LNCaP clone FGC (cell line): Measurements from ENCODE around the gene FOXP1.

Experiments used
- DNase-seq: peaks from one replicate; pipeline ENCODE4 v3.0.0-alpha.2; 2011; ENCODE audit warnings: low read depth
- H3K4me3 ChIP-seq: 2 replicates; pipeline ENCODE4 v1.5.1; 2011; ENCODE audit warnings: mild to moderate bottlenecking, low read depth, low read length, control low read depth
- TF ChIP-seq, protein P1 (sequence below): IDR thresholded peaks from 2 replicates; pipeline ENCODE4 v1.5.1; 2012; ENCODE audit warnings: mild to moderate bottlenecking; ENCODE audit not compliant: control insufficient read depth, insufficient read depth; ENCODE audit errors: extremely low read depth

FOXP1 gene

DNA sequence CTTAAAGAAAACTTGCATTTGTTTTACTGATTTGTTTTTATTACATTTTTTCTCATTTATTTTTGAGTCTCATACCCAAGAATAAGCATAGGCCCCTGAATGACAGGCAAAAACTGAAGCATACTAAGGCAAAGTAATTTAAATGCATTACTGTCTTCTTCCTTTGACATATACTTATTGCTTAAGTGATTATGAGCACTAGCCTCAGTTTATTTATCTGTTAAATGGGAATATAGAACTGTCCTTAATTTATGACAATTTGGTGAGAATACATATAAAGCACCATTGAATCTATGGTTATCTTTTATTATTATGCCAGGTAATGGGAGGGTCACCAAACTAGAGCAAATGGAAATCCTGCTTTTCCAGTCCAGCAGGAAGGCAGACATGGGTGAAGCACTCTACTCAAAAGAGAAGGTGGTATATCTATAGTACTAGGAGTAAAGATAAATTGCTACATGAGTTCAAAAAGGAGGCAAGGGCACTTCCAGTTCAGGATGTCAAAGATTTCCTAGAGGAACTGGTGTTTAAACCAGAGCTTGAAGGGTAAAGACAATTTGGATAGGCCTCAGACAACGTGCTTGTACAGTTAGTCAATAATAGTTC is 435.0 kb downstream of the FOXP1 start:
- TF ChIP-seq, protein P1, sequence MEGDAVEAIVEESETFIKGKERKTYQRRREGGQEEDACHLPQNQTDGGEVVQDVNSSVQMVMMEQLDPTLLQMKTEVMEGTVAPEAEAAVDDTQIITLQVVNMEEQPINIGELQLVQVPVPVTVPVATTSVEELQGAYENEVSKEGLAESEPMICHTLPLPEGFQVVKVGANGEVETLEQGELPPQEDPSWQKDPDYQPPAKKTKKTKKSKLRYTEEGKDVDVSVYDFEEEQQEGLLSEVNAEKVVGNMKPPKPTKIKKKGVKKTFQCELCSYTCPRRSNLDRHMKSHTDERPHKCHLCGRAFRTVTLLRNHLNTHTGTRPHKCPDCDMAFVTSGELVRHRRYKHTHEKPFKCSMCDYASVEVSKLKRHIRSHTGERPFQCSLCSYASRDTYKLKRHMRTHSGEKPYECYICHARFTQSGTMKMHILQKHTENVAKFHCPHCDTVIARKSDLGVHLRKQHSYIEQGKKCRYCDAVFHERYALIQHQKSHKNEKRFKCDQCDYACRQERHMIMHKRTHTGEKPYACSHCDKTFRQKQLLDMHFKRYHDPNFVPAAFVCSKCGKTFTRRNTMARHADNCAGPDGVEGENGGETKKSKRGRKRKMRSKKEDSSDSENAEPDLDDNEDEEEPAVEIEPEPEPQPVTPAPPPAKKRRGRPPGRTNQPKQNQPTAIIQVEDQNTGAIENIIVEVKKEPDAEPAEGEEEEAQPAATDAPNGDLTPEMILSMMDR = no peak
- no peak for DNase-seq

DNA sequence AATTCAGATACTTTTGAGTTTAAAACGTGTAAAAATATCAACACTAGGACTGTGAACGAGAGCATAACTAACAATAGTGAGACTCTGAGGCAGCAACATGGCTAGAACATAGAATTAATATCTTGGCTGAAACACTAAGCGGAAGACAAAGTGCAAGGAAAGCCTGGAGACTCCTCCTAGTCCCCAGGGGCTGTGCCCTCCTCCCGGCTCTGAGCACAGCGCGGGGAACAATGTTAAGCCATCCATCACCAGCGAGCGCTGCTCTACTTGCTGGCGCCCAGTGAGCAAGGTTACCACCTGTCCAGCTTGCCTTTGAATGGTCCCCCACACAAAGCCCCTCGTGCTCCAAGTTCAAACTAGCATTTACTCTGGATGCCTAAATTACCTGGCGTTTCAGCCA is 436.9 kb downstream of the FOXP1 start:
- DNase-seq = no peak
- H3K4me3 ChIP-seq = no peak overlapping the region
- TF ChIP-seq, protein P1 = no peak

More for the DNA sequence above, 435.0 kb downstream of the FOXP1 start:
- no peak overlapping the region for H3K4me3 ChIP-seq

DNA sequence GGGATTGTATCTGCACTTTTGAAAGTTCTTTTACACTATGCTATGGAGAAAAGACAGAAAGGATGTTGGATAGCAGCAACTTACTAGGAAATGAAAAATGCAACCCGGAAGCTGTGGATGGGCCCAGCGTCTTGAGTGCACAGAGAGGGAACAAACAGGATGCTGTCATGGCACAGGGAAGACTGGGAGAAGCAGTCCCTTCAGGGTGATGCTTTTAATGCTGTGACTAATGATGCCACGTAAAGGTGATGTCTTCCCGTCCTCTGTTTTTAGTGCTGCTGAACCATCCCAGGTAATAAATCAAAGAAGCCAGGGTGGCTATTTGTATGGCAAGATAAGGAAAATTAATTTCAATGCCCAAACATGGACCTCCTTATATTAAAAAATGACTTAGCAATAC is 437.6 kb downstream of the FOXP1 start:
- no peak overlapping the region for H3K4me3 ChIP-seq
- DNase-seq = no peak
- TF ChIP-seq, protein P1 = no peak

DNA sequence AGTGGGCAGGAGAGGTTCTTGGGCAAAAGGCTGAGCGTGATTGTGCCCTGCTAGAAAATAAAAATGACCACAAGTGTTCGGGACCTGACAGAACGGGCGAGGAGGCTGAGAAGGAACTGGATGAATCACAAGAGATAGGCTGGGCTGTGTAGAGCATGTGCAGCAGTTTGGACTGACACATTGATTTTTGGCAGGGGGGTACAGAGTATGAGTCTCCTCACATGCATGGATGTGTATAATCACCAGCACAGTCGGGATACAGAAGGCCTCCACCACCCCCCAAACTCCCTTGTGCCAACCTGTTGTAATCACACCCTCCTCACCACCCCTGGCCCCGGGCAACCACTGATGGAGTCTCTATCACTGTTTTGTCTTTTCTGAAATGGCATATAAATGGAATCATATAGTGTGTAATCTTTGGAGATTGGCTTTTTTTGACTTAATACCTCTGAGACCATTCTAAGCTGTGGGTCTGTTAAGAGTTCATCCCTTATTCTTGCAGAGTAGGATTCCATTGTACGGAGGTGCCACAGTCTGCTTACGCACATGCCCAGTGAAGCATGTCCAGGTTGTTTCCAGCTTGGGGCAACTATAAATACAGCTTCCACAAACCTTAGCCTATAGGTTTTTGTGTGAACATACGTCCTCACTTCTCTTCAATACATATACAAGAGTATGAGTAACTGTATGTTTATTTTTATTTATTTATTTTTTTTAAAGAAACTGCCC is 438.8 kb downstream of the FOXP1 start:
- H3K4me3 ChIP-seq = no peak overlapping the region
- no peak for DNase-seq
- TF ChIP-seq, protein P1 = no peak

DNA sequence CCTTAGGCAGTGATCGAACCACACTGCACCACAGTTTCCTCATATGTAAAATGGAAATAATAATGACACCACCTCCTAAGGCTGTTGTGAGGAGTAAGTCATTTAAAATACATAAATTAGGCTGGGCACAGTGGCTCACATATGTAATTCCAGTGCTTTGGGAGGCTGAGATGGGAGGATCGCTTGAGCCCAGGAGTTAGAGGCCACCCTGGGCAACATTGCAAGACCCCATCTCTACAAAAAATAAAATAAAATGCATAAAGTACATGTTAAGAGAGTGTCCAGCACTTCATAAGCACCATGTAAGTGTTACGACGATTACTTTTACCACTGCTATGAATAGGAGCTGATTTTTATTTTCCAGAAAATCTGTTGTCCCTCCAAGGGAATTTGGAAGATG is 440.0 kb downstream of the FOXP1 start:
- no peak overlapping the region for H3K4me3 ChIP-seq
- no peak for DNase-seq
- TF ChIP-seq, protein P1 = no peak

DNA sequence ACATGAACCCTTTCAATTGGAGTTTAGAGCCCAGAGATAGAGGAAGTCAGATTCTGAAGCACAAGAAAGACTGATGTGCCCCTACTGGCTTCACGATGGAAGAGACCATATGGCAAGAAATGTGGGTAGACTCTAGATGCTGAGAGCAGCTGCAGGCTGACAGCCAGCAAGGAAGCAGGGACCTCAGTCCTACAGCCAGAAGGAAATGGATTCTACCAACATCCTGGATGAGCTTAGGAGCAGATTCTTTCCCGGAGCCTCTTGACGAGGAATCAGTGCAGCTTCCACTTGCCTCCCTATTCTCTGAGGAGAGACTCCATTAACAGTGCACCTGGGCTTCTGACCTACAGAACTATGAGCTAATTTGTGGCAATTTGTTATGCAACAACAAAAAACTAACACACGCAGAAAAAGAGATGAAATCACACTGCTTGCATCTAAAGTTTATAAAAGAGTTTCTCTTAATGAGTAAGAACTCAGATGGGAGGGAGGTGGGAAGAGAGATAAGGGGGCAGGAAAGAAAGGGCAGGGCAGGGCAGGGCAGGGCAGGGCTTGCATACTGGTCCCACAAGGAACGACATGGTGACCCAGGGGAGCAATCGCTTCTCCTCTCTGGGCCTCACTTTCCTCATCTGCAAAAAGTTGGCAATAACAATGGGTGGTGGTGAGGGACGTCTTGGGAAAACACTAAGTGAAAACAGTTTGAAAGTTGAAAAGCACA is 440.9 kb downstream of the FOXP1 start:
- TF ChIP-seq, protein P1 = no peak
- DNase-seq = no peak

DNA sequence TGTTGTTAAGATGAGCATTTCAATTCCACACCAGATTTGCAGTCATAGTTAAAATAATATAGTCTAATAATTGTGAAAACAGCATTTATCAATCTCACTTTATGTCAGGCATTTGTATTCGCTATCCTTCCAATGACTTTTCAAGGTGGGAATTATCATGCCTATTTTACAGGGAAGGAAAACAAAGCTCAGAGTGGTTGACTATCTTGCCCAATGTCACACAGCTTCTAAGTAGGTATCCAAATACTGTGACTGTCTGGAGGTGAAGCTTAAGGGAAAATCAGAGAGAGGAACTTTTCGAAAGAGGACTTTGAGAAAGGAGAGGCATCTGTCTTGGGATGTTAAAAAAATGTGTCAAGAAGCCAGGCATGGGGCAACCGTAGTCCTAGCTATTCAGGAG is 443.1 kb downstream of the FOXP1 start:
- TF ChIP-seq, protein P1 = no peak

More for the DNA sequence above, 440.9 kb downstream of the FOXP1 start:
- no peak overlapping the region for H3K4me3 ChIP-seq

More for the DNA sequence above, 443.1 kb downstream of the FOXP1 start:
- no peak for DNase-seq
- H3K4me3 ChIP-seq = no peak overlapping the region
